Activated CD8-positive, alpha-beta memory T cell treated with anti-CD3 and anti-CD28 coated beads for 24 hours (primary cell): ENCODE results near the gene AQP2.
"Not testable (repeated sequence)": the region's sequence is repeated elsewhere in the genome, so short reads cannot be mapped to it uniquely, and the experiment has no call there.

Experiments used
- DNase-seq: peaks from one replicate; pipeline ENCODE4 v3.0.0-alpha.2; 2020

Gene AQP2

GRCh38 chr12:49972641-49973360 lies 22.3 kb downstream of the AQP2 start, which contains the start of gene AQP6:
AQP6 (plus strand) TSS chr12:49972947; CDS start chr12:49973174, 227 bp downstream.
- no peak for DNase-seq

GRCh38 chr12:49973361-49973830 lies 22.9 kb downstream of the AQP2 start:
- DNase-seq, result no peak

- DNase-seq, result no peak
Observed at GRCh38 chr12:49974231-49974675, 23.7 kb downstream of the AQP2 start.

- DNase-seq, result no peak
Observed at GRCh38 chr12:49974677-49975317, 24.3 kb downstream of the AQP2 start.

- no peak for DNase-seq
Observed at GRCh38 chr12:49975318-49975761, 24.8 kb downstream of the AQP2 start.

DNA sequence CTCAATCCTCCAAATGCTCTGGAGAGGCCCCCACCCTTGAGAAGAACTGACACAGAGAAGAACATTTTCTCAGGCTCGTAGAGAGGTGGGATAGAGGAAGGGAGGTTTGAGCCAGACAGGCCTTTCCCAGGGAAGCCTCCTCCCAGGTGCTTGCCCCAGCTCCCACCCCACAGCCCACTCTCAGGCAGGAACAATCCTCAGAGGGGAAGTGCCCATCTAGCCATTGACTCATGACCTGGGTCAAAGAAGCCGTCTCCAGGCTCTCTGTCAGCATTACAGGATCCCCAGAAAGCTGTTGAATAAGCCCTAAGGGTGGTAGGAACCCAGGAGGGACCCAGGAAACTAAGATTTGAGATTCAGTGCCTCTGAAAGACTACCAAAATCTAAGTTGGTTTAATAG lies 26.0 kb downstream of the AQP2 start:
- DNase-seq, result no peak

DNA sequence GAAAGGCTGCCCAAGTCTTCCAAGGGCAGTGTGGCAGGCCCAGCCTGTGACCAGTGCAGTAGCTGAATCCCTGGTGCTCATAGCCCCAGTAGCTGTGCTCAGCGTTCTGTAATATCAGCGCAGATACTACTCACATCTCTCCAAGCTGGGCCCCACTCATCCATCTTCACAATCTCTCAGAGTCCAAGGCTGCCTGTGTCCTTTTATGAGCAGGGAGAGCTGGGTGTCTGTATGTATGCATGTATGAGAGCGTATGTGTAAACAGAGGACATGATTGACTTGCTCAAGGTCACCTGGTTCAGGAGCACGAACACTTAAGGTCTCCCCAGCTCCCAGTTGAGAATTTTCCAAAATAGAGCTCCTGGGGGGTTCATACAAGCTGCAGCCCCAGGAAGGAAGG lies 27.6 kb downstream of the AQP2 start:
- DNase-seq, result no peak

GRCh38 chr12:49979016-49979586 lies 28.6 kb downstream of the AQP2 start:
- no peak for DNase-seq

- no peak for DNase-seq
Observed at GRCh38 chr12:49979791-49980190, 29.3 kb downstream of the AQP2 start.

- DNase-seq, result no peak
Observed at GRCh38 chr12:49980501-49981349, 30.2 kb downstream of the AQP2 start.

DNA sequence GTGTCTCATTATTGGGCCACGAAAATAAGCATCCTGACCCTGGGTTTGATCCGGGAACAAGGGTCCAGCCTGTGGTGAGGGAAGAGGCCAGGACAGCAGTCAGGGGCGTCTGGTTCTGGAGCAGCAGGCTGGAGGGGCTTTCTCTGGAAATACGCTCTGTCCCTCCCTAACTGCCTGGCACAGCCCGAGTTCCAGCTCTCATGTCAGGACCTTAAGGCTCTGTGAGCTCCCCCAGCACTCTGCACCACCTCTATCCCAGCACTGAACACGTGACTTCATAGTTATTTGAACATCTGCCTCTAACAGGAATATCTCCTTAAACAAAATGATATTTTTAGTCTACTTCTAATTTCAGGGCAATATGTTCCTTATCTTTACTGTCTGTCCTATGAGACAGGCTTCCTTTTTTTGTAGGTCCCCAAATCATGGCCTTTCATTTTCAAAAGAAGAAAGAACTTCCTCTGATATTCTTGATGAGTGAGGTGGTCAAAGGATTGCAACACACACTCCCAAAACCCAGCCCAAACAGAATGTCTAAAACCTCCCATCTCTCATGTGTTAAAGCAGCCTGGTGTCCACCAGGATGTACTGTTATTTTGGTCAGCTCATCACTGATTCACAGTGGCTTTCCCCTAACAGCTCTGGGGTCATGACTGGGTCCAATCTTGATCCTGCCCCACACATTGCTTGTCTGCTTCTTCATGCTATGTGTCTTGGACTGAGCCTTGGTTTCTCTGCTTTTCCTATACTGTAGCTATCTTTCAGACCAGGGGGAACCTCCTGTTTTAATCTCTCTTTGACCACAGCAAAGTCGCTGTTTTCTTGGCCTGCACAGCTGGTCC lies 31.9 kb downstream of the AQP2 start:
- DNase-seq, result no peak

GRCh38 chr12:49983892-49984291 lies 33.4 kb downstream of the AQP2 start:
- no peak for DNase-seq

DNA sequence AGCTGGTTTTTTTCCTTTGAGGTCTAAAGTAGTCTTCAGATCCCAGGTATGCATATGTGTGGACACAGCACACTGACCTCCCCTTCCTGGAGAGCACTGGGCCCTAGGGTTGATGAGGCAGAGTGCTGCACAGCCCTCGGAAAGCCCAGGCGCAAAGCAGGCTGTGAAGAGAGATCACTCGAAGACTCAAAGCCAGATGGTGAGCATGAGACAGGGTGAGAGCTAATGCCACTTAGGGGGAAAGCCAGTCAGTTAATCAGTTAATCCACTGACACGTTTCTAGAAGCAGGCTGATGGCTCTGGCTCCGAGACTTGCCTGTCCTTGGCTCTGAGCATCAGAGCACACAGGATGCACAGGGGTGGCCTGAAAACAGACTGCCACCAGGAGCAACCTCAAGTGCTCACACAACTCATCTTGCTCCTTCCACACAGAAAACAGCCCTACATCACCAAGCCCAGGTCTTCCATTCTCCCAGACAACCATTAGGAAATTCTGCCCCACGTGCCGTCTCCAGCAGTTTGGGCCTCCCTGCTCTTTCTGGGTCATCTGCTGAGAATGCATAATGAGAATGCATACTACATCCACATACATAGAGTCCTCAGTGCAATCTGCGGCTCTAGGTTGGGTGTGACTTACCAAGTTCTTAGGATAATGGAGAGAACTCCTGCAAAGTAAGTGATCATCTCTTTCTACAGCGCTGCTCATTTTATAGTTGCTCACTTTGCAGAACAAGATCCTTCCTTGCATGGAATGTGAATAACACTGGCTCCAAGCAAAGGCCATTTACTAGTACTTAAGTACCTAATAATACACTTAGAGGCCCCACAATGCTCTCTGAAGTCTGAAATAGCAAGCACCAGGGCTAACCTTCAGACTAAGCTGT lies 34.2 kb downstream of the AQP2 start:
- DNase-seq, result no peak

DNA sequence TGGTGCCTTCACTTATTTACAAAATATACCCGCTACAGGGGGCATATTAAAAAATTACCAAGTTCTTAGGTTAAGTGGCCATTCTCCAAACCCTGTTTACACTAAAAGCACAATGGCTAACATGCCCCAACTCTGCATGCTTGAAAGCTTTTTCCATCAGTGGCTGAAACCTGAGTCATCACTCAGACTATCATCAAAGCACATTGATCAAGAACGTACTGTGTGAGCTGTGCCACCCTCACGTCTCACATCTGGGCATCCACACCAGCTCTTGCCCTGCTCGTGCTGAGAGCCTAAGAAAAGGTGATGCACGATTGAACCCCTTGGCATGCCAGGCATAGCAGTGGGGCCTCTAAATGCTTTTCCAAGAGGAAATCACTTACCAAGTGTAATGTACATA lies 35.4 kb downstream of the AQP2 start:
- no peak for DNase-seq

GRCh38 chr12:49986476-49986875 lies 35.9 kb downstream of the AQP2 start:
- DNase-seq, result not testable (repeated sequence)

GRCh38 chr12:49987625-49988303 lies 37.2 kb downstream of the AQP2 start:
- no peak for DNase-seq

- DNase-seq, result not testable (repeated sequence)
Observed at GRCh38 chr12:49989400-49989799, 38.9 kb downstream of the AQP2 start.

DNA sequence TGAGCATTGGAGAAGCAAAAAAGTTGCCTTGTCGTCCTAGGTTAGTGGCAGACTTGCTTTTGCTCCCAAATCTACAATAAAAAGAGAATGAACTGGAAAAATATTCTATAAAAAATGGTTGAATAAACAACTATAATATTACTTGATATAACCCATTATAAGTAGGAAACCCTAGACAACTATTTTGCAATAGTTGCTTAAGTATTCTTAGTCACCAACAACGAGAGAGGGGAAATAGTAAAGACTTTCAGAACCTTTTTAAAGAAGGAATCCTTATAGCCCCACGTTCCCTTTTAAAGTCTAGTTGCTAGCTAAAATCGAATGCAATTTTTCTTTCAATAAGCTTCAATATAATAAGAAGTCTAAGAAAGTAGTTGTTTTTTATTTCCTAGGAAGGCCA lies 39.7 kb downstream of the AQP2 start:
- no peak for DNase-seq

- no peak for DNase-seq
Observed at GRCh38 chr12:49998453-49998852, 47.9 kb downstream of the AQP2 start.

DNA sequence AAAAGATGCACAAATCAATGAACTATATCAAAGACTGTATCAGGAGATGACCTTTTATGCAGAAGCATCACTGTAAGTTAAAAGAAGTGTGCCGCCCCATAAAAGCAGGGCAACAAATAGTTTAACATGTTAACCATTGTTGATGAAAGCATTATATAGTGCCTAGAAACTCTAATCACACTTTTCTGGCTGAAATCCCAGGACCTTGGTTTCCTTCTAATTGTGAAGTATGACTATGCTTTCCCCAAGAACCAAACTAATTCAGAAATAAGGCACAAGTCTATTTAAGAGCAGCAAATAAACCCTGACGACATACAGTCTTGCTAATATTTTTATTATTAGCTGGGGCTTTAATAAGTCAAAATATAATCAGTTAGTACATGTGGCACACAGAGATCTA lies 53.1 kb downstream of the AQP2 start:
- DNase-seq, result no peak
